ENCODE measurements around the gene SLC31A2. TPM values are rescaled to one million over a fixed set of nuclear protein-coding genes. Genes with fewer than 3 reads are reported as not detected.

The SLC31A2 gene
- total and polyA plus RNA-seq, 4 experiments from 2014 or later: 5.3 to 8.7 (median 6.5) TPM

DNA sequence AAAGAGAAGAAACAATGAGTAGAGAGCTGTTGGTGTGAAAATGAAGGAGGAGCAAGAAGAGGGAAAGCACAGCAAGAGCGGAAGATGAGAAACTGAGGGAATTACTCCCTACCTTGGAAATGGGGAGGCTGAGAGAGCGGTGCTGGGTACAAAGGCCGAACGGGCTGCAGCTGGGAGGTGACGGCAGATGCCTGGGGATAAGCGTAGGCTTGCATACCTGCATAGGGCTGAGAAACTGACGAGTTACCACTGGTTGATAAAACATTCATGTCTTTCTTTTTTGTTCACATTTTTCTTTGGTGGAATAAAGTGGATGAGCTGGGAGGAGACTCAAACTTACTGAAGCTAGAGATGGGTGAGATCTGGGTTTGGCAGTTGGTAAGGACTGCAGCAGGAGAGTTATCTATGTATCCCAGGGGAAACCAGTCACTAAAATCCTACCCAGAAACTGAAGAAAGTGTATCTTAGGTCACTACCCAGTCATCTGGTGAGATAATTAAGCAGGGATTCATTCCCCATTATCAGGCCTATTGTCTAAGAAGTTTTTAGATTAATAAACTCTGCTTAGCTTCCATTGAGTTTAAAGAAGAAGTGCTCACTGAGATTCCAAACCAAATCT lies 35.4 kb downstream of the SLC31A2 start:
- ChIA-PET POLR2A (ENCODE audit: partially characterized antibody) (no interaction called here), CTCF (ENCODE audit: partially characterized antibody) (interaction anchor here (0.9 to 1.4 kb wide), 4 partner anchors 9 to 89 kb away, joined by 3 read pairs; partner anchors contain the start of genes CDC26, PRPF4 and SLC31A2)
- H3K9me3 Mint-ChIP-seq: no peaks in the 10 kb centered on the region
- Histone ChIP-seq H3K9me3 (ENCODE audit: control insufficient read depth in 1 of 2, low read length in 2 of 2) (no peaks in the 10 kb centered on the region), H3K27me3 (ENCODE audit: insufficient read depth, low read length) (no peaks in the 10 kb centered on the region), H3K27ac (ENCODE audit: low read depth, low read length) (no peak overlapping the region), H3K4me3 (ENCODE audit: low read length in 2 of 2) (no peak overlapping the region), H3K4me1 (ENCODE audit: insufficient read depth, low read length) (no peaks in the 10 kb centered on the region), H3K36me3 (ENCODE audit: insufficient read depth, low read length) (peaks cover 89% of the 10 kb centered on the region)
- H3K4me1 Mint-ChIP-seq: peaks cover 0 to 4% (median 2%) of the 10 kb centered on the region in 4 donors
- H3K27ac Mint-ChIP-seq: peak overlapping the region in 2 of 7 donors; percentile 5 to 48
- intact Hi-C loops (cut with micrococcal nuclease): no loop called here
- no peak for DNase-seq
- H3K36me3 Mint-ChIP-seq: peaks cover 79 to 86% of the 10 kb centered on the region in 2 donors
- H3K27me3 Mint-ChIP-seq: no peaks in the 10 kb centered on the region
- H3K4me3 Mint-ChIP-seq: no peak overlapping the region

DNA sequence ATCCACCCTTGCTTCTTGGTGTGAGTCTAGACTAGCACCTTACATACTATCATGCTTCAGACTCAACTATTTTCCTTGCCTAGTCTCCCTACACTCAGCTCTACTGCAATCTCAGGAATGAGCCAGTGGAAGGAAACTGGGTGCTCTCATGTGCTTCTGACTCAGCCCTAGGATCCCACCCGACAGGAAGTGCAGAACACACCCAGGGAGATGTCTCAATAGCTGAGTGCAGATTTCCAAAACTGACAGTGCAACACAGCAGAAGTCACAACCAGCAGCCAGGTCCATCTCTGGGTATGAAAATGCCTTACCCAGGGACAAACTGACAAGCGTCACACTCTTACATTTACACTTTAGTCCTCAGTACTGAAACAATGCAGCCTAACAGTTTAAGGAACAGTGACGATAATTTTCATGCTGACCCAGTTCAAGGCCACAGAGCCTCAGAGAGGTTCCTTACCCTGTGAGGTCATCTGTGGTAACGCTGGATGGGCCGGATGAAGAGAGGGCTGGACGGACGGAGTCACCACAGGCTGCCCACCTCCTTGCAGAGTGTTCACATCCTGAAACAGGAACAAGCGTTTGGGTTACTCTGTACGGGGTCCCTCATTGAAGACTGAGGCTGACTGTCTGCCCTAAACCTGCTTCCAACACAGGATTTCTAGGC lies 37.3 kb downstream of the SLC31A2 start:
- POLR2A ChIA-PET (ENCODE audit: partially characterized antibody): no interaction called here
- DNase-seq: no peak
- Histone ChIP-seq H3K27me3 (ENCODE audit: insufficient read depth, low read length) (no peaks in the 10 kb centered on the region), H3K36me3 (ENCODE audit: insufficient read depth, low read length) (peaks cover 81% of the 10 kb centered on the region), H3K9me3 (ENCODE audit: control insufficient read depth in 1 of 2, low read length in 2 of 2) (no peaks in the 10 kb centered on the region), H3K4me1 (ENCODE audit: insufficient read depth, low read length) (no peaks in the 10 kb centered on the region), H3K27ac (ENCODE audit: low read depth, low read length) (no peak overlapping the region), H3K4me3 (ENCODE audit: low read length in 2 of 2) (no peak overlapping the region)
- CTCF ChIA-PET (ENCODE audit: partially characterized antibody): no interaction called here
- Mint-ChIP-seq H3K27ac (peak overlapping the region in 2 of 7 donors; percentile 7 to 33), H3K36me3 (peaks cover 69 to 82% of the 10 kb centered on the region in 2 donors), H3K9me3 (no peaks in the 10 kb centered on the region), H3K4me3 (no peak overlapping the region), H3K27me3 (no peaks in the 10 kb centered on the region), H3K4me1 (peaks cover 0 to 4% (median 0%) of the 10 kb centered on the region in 4 donors)
- intact Hi-C loops (cut with micrococcal nuclease): no loop called here

DNA sequence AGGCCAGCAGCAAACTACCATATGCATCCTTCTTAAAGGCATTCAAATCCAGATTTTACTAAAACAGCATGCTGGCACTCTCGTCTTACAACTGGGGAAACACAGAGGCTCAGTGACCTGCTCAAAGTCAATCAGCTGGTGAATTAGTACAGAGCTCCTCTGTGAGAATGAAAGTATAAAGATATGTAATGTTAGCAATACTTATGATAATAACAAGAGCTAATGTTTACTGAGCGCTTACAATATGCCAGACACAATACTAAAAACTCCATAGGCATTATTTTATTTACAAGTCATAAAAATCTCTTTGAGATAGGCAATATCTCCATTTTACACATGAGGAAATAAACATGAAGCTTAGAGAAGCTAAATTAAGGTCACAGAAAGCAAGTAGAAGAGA lies 41.6 kb downstream of the SLC31A2 start:
- no peaks in the 10 kb centered on the region for H3K4me1 ChIP-seq (ENCODE audit: insufficient read depth, low read length)
- H3K27me3 Mint-ChIP-seq: no peaks in the 10 kb centered on the region
- H3K9me3 Mint-ChIP-seq: no peaks in the 10 kb centered on the region
- no peaks in the 10 kb centered on the region for H3K27me3 ChIP-seq (ENCODE audit: insufficient read depth, low read length)
- H3K27ac ChIP-seq (ENCODE audit: low read depth, low read length): no peak overlapping the region
- ChIA-PET CTCF (ENCODE audit: partially characterized antibody) (no interaction called here), POLR2A (ENCODE audit: partially characterized antibody) (no interaction called here)
- no peak overlapping the region for H3K4me3 Mint-ChIP-seq
- no peaks in the 10 kb centered on the region for H3K9me3 ChIP-seq (ENCODE audit: control insufficient read depth in 1 of 2, low read length in 2 of 2)
- intact Hi-C loops (cut with micrococcal nuclease): no loop called here
- no peak overlapping the region for H3K27ac Mint-ChIP-seq
- H3K4me3 ChIP-seq (ENCODE audit: low read length in 2 of 2): no peak overlapping the region
- H3K36me3 Mint-ChIP-seq: peaks cover 53 to 73% of the 10 kb centered on the region in 2 donors
- peaks cover 0 to 1% (median 0%) of the 10 kb centered on the region in 4 donors for H3K4me1 Mint-ChIP-seq
- no peak for DNase-seq
- H3K36me3 ChIP-seq (ENCODE audit: insufficient read depth, low read length): peaks cover 54% of the 10 kb centered on the region

DNA sequence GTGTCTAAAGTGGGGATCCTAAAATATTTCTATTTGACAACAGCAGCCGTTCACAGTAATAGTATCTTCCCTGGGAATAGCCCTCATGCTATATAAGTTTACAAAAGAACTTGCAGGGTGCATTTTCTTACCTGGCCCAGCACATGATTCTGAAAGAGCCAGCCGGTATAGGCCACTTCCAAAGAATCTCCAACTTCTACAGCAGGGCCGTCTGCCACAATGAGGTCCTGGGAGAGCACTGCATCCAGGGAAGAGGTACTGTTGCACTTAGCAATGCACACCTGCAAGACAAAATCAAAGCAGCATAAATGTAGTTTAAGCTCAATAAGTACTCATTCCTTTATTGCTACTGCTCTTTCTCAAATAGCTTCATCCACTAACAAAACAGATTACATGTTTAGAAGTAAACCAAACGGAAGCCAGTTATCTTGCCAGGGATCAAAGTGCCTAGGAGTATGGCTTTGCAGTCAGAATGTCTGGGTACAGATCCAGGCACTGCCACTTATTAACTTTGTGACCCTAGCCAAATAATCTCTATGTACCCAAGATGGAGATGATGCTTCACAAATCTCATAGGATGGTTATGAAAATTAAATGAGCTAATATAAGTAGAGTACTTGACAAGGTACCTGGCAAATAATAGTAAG lies 49.0 kb downstream of the SLC31A2 start:
- intact Hi-C loops (cut with micrococcal nuclease): no loop called here
- Mint-ChIP-seq H3K27ac (no peak overlapping the region), H3K4me3 (no peak overlapping the region), H3K4me1 (peaks cover 0 to 1% (median 0%) of the 10 kb centered on the region in 4 donors), H3K36me3 (peaks cover 68 to 76% of the 10 kb centered on the region in 2 donors), H3K27me3 (no peaks in the 10 kb centered on the region), H3K9me3 (no peaks in the 10 kb centered on the region)
- no peak overlapping the region for H3K27ac ChIP-seq (ENCODE audit: low read depth, low read length)
- no peaks in the 10 kb centered on the region for H3K4me1 ChIP-seq (ENCODE audit: insufficient read depth, low read length)
- ChIA-PET POLR2A (ENCODE audit: partially characterized antibody) (no interaction called here), CTCF (ENCODE audit: partially characterized antibody) (no interaction called here)
- DNase-seq: no peak
- H3K36me3 ChIP-seq (ENCODE audit: insufficient read depth, low read length): peaks cover 48% of the 10 kb centered on the region
- no peaks in the 10 kb centered on the region for H3K9me3 ChIP-seq (ENCODE audit: control insufficient read depth in 1 of 2, low read length in 2 of 2)
- H3K27me3 ChIP-seq (ENCODE audit: insufficient read depth, low read length): no peaks in the 10 kb centered on the region
- H3K4me3 ChIP-seq (ENCODE audit: low read length in 2 of 2): no peak overlapping the region

DNA sequence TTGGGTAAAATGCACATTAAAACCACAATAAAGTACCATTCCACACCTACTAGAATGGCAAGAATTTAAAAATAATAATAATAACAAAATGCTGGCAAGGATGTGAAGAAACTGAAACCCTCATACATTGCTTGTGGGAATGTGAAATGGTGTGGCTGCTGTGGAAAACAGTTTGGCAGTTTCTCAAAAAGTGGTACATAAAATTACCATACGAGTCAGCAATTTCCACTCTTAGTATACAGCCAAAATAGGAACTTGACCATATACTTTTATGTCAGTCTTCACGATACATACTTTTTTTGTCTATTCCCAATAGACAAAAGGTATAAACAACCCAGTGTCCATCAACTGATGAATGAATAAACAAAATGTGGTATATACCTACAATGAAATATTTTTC lies 54.6 kb downstream of the SLC31A2 start:
- no peaks in the 10 kb centered on the region for H3K27me3 ChIP-seq (ENCODE audit: insufficient read depth, low read length)
- H3K36me3 ChIP-seq (ENCODE audit: insufficient read depth, low read length): peaks cover 31% of the 10 kb centered on the region
- H3K4me3 ChIP-seq (ENCODE audit: low read length in 2 of 2): no peak overlapping the region
- POLR2A ChIA-PET (ENCODE audit: partially characterized antibody): no interaction called here
- Mint-ChIP-seq H3K27ac (no peak overlapping the region), H3K4me1 (no peaks in the 10 kb centered on the region), H3K36me3 (peaks cover 48 to 76% of the 10 kb centered on the region in 2 donors), H3K27me3 (no peaks in the 10 kb centered on the region), H3K9me3 (no peaks in the 10 kb centered on the region), H3K4me3 (no peak overlapping the region)
- DNase-seq: no peak
- no peaks in the 10 kb centered on the region for H3K9me3 ChIP-seq (ENCODE audit: control insufficient read depth in 1 of 2, low read length in 2 of 2)
- CTCF ChIA-PET (ENCODE audit: partially characterized antibody): no interaction called here
- no peaks in the 10 kb centered on the region for H3K4me1 ChIP-seq (ENCODE audit: insufficient read depth, low read length)
- no peak overlapping the region for H3K27ac ChIP-seq (ENCODE audit: low read depth, low read length)
- intact Hi-C loops (cut with micrococcal nuclease): no loop called here

DNA sequence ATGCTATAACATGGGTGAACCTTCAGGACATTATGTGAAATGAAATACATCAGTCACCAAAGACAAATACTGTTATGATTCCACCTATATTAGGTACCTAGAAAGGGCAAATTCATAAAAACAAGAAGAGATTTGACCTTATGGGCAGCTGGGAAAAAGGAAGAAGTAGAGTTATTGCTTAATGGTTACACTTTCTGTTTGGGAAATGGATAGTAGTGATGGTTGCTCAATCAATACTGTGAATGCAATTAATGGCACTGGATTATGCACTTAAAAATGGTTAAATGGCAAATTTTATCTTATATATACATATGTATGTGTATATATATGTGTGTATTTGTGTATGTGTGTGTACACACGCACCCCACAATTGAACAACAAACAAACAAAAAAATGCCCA lies 55.1 kb downstream of the SLC31A2 start:
- no peaks in the 10 kb centered on the region for H3K27me3 Mint-ChIP-seq
- H3K27ac ChIP-seq (ENCODE audit: low read depth, low read length): no peak overlapping the region
- no peak overlapping the region for H3K4me3 Mint-ChIP-seq
- ChIA-PET POLR2A (ENCODE audit: partially characterized antibody) (no interaction called here), CTCF (ENCODE audit: partially characterized antibody) (no interaction called here)
- no peak for DNase-seq
- H3K4me1 Mint-ChIP-seq: no peaks in the 10 kb centered on the region
- no peaks in the 10 kb centered on the region for H3K9me3 Mint-ChIP-seq
- no peak overlapping the region for H3K27ac Mint-ChIP-seq
- H3K36me3 ChIP-seq (ENCODE audit: insufficient read depth, low read length): peaks cover 31% of the 10 kb centered on the region
- intact Hi-C loops (cut with micrococcal nuclease): no loop called here
- no peaks in the 10 kb centered on the region for H3K27me3 ChIP-seq (ENCODE audit: insufficient read depth, low read length)
- peaks cover 52 to 80% of the 10 kb centered on the region in 2 donors for H3K36me3 Mint-ChIP-seq
- H3K4me1 ChIP-seq (ENCODE audit: insufficient read depth, low read length): no peaks in the 10 kb centered on the region
- H3K4me3 ChIP-seq (ENCODE audit: low read length in 2 of 2): no peak overlapping the region
- H3K9me3 ChIP-seq (ENCODE audit: control insufficient read depth in 1 of 2, low read length in 2 of 2): no peaks in the 10 kb centered on the region

DNA sequence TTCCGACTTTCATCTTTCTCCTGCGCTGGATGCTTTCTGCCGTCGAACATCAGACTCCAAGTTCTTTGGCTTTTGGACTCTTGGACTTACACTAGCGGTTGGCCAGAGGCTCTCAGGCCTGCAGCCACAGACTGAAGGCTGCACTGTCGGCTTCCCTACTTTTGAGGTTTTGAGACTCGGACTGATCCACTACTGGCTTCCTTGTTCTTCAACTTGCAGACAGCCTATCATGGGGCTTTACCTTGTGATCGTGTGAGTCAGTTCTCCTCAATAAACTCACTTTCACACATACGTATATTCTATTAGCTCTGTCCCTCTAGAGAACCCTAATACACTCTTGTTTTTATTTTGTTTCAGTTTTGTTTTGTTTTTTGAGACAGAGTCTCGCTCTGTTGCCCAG lies 60.0 kb downstream of the SLC31A2 start:
- H3K4me1 ChIP-seq (ENCODE audit: insufficient read depth, low read length): no peaks in the 10 kb centered on the region
- H3K4me3 ChIP-seq (ENCODE audit: low read length in 2 of 2): no peak overlapping the region
- POLR2A ChIA-PET (ENCODE audit: partially characterized antibody): no interaction called here
- Mint-ChIP-seq H3K36me3 (peaks cover 33 to 58% of the 10 kb centered on the region in 2 donors), H3K9me3 (no peaks in the 10 kb centered on the region), H3K27me3 (no peaks in the 10 kb centered on the region), H3K4me3 (no peak overlapping the region), H3K27ac (no peak overlapping the region), H3K4me1 (peaks cover 12 to 18% (median 16%) of the 10 kb centered on the region in 4 donors)
- intact Hi-C loops (cut with micrococcal nuclease): no loop called here
- peaks cover 11% of the 10 kb centered on the region for H3K36me3 ChIP-seq (ENCODE audit: insufficient read depth, low read length)
- H3K27ac ChIP-seq (ENCODE audit: low read depth, low read length): no peak overlapping the region
- H3K9me3 ChIP-seq (ENCODE audit: control insufficient read depth in 1 of 2, low read length in 2 of 2): no peaks in the 10 kb centered on the region
- no peak for DNase-seq
- CTCF ChIA-PET (ENCODE audit: partially characterized antibody): interaction anchor here (0.7 kb wide), 1 partner anchor 1776 kb away, joined by 4 read pairs; no protein-coding TSS in a partner anchor
- no peaks in the 10 kb centered on the region for H3K27me3 ChIP-seq (ENCODE audit: insufficient read depth, low read length)

Measured in CD4-positive, alpha-beta memory T cell (primary cell).